Measurements from ENCODE around the gene MLPH. TPM values are rescaled to one million over a fixed set of nuclear protein-coding genes. Genes with fewer than 3 reads are reported as not detected.

Gene MLPH
- total RNA-seq, 1 donor from 2014 or later: 22.5 TPM

DNA sequence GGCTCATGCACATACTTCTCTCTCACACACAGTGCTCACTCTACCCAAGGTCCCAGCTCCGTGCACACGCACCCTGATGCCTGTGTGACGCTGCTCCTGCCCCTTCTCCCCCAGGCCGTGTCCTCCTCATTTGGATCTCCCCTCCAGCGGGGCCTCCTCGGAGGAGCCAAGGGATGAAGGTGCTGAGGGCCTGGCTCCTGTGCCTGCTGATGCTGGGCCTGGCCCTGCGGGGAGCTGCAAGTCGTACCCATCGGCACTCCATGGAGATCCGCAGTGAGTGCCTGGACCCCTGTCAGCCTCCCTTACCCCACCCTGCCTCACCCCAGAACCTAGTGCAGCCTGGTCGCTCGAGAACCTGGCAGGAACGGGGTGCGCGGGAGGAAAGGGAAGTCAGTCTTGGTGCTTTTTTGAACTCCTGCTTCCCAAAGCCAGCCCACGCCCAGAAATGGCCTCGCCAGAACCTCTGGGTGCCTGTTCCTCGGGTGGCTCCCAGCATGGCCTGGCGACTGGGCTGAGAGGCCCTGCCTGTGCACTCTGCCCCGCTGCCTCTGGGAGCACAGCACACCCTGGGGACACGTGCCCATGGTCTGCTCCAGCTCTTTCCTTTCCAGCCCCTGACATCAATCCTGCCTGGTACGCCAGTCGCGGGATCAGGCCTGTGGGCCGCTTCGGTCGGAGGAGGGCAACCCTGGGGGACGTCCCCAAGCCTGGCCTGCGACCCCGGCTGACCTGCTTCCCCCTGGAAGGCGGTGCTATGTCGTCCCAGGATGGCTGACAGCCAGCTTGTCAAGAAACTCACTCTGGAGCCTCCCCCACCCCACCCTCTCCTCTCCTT lies 79.6 kb downstream of the MLPH start, which contains the start of gene PRLH:
TSS of gene PRLH (plus strand) at position 174 of the 835 bp plus-strand sequence. CDS start at position 174, 0 bp downstream.
- H3K27ac Mint-ChIP-seq (ENCODE audit: unreplicated experiment): no peak within 1 kb of the TSS
- H3K4me3 Mint-ChIP-seq (ENCODE audit: unreplicated experiment): no peak within 1 kb of the TSS
- H3K9me3 Mint-ChIP-seq (ENCODE audit: unreplicated experiment): no peaks in the 10 kb centered on the region
- DNase-seq (ENCODE audit: extremely low spot score, unreplicated experiment): no peak
- H3K27me3 Mint-ChIP-seq (ENCODE audit: unreplicated experiment): peaks cover 13% of the 10 kb centered on the region
- peaks cover 2% of the 10 kb centered on the region for H3K4me1 Mint-ChIP-seq (ENCODE audit: unreplicated experiment)
- H3K36me3 Mint-ChIP-seq (ENCODE audit: unreplicated experiment): no peaks in the 10 kb centered on the region
- TF ChIP-seq, protein P1, sequence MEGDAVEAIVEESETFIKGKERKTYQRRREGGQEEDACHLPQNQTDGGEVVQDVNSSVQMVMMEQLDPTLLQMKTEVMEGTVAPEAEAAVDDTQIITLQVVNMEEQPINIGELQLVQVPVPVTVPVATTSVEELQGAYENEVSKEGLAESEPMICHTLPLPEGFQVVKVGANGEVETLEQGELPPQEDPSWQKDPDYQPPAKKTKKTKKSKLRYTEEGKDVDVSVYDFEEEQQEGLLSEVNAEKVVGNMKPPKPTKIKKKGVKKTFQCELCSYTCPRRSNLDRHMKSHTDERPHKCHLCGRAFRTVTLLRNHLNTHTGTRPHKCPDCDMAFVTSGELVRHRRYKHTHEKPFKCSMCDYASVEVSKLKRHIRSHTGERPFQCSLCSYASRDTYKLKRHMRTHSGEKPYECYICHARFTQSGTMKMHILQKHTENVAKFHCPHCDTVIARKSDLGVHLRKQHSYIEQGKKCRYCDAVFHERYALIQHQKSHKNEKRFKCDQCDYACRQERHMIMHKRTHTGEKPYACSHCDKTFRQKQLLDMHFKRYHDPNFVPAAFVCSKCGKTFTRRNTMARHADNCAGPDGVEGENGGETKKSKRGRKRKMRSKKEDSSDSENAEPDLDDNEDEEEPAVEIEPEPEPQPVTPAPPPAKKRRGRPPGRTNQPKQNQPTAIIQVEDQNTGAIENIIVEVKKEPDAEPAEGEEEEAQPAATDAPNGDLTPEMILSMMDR (IDR thresholded peaks at IDR 0.05): no peak

DNA sequence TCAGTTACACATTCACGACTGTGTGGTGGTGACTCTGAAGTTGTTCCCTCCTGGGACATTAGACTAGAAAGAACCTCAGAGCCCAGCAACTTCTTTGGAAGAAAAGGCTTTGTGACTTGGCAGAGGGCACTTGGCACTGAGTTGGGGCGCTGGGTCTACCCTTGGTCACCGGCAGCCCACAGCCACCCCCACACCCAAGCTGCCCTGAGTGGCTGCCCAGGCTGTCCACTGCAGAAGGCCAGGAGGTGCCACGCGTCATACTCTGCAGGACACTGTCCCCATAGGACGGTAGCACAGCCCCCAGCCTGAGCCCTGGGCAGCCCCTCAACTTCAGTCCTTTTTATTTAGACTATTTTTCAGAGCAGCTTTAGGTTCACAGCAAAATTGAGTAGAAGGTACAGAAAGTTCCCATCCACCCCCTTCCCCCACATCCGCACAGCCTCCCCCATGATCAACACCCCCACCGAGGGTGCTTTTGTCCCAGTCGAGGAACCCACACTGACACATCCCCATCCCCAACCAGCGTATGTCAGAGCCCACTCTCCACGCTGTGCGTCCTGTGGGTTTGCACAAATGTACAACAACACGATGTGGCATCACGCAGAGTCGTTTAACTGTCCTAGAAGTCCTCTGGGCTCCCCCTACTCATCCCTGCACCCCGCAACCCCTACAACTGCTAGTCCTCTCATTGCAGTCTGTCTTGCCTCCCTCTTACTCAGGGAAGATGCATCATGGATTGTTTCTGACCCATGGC lies 80.4 kb downstream of the MLPH start:
- Mint-ChIP-seq H3K9me3 (ENCODE audit: unreplicated experiment) (no peaks in the 10 kb centered on the region), H3K4me1 (ENCODE audit: unreplicated experiment) (peaks cover 10% of the 10 kb centered on the region), H3K27ac (ENCODE audit: unreplicated experiment) (no peak overlapping the region), H3K27me3 (ENCODE audit: unreplicated experiment) (peaks cover 8% of the 10 kb centered on the region), H3K4me3 (ENCODE audit: unreplicated experiment) (no peak overlapping the region), H3K36me3 (ENCODE audit: unreplicated experiment) (no peaks in the 10 kb centered on the region)
- no peak for DNase-seq (ENCODE audit: extremely low spot score, unreplicated experiment)
- TF ChIP-seq, protein P1 (IDR thresholded peaks at IDR 0.05): no peak

DNA sequence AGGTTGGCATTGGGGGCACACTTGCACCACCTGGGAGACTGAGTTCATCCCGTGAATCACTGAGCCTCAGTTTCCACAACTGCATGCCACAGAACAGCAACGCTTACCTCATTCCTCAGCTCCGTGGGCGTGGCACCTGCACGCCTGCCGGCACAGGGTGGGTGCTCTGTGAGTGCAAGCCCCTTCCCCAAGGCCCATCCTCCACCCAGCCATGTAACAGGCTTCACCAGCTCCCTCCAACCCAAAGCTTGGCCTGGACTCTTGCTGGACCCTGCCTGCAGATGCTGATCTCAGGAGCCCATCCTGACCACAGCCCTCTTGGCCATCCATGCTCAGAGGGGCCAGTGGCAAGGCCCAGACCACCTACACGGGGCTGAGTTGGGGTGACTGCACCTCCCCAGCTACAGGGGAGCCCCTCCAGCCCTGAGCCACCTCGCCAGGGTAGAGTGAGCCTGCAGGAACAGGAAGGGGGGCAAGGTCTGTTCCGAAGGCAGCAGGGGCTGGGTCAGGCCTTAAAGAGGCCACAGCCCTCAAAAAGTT lies 81.1 kb downstream of the MLPH start:
- Mint-ChIP-seq H3K27ac (ENCODE audit: unreplicated experiment) (no peak overlapping the region), H3K4me3 (ENCODE audit: unreplicated experiment) (no peak overlapping the region), H3K27me3 (ENCODE audit: unreplicated experiment) (peaks cover 5% of the 10 kb centered on the region), H3K4me1 (ENCODE audit: unreplicated experiment) (peaks cover 14% of the 10 kb centered on the region), H3K36me3 (ENCODE audit: unreplicated experiment) (no peaks in the 10 kb centered on the region), H3K9me3 (ENCODE audit: unreplicated experiment) (no peaks in the 10 kb centered on the region)
- TF ChIP-seq, protein P1 (IDR thresholded peaks at IDR 0.05): no peak
- DNase-seq (ENCODE audit: extremely low spot score, unreplicated experiment): no peak

DNA sequence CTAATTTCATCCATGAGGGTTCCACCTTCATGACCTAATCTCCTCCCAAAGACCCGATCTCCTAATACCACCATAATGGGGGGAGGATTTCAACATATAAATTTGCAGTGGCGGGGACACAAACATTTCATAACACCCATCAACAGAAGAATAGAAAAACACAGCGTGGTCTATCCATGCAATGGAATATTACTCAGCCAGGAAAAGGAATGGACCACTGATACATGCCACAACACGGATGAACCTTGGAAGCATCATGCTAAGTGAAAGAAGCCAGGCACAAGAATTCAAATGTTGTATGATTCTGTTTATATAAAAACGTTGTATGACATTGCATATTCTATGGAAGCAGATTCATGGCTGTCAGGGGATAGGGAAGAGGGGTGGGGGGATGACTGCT lies 82.0 kb downstream of the MLPH start:
- H3K4me3 Mint-ChIP-seq (ENCODE audit: unreplicated experiment): no peak overlapping the region
- no peak for DNase-seq (ENCODE audit: extremely low spot score, unreplicated experiment)
- no peaks in the 10 kb centered on the region for H3K27me3 Mint-ChIP-seq (ENCODE audit: unreplicated experiment)
- no peaks in the 10 kb centered on the region for H3K9me3 Mint-ChIP-seq (ENCODE audit: unreplicated experiment)
- TF ChIP-seq, protein P1 (IDR thresholded peaks at IDR 0.05): no peak
- no peak overlapping the region for H3K27ac Mint-ChIP-seq (ENCODE audit: unreplicated experiment)
- H3K4me1 Mint-ChIP-seq (ENCODE audit: unreplicated experiment): peaks cover 16% of the 10 kb centered on the region
- no peaks in the 10 kb centered on the region for H3K36me3 Mint-ChIP-seq (ENCODE audit: unreplicated experiment)

DNA sequence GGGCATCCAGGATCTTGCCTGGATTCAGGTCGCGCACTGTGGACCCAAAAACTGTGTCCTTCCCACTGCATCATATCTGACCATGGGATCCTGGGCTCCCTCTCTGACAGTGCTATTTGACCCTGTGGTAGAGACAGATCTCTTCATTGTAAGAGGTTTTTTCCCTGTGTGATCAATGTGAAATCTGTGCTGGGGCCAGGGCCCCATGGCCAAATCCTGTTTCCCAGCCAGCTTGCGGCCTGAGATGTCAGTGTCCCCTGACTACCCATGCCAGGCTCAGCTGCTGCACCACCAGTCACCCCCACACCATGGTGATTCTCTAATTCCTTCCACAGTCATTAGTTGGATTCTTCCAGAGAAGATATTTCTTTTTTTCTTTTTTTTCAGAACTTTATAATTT lies 82.8 kb downstream of the MLPH start:
- peaks cover 16% of the 10 kb centered on the region for H3K4me1 Mint-ChIP-seq (ENCODE audit: unreplicated experiment)
- H3K27ac Mint-ChIP-seq (ENCODE audit: unreplicated experiment): no peak overlapping the region

More for the DNA sequence above, 82.8 kb downstream of the MLPH start:
- Mint-ChIP-seq H3K27me3 (ENCODE audit: unreplicated experiment) (no peaks in the 10 kb centered on the region), H3K36me3 (ENCODE audit: unreplicated experiment) (no peaks in the 10 kb centered on the region), H3K9me3 (ENCODE audit: unreplicated experiment) (no peaks in the 10 kb centered on the region), H3K4me3 (ENCODE audit: unreplicated experiment) (no peak overlapping the region)
- TF ChIP-seq, protein P1 (IDR thresholded peaks at IDR 0.05): no peak
- no peak for DNase-seq (ENCODE audit: extremely low spot score, unreplicated experiment)

Measured in osteocyte (in vitro differentiated cells).